HepG2 (cell line): ENCODE measurements around the gene PDCD11. TPM values are rescaled to one million over a fixed set of nuclear protein-coding genes. Genes with fewer than 3 reads are reported as not detected.

Experiments used
- ATAC-seq: fragments of 200-7000 bp; cut with Tn5 transposase; 3 replicates; pipeline ENCODE4 v1.9.1; 2020; ENCODE audit warnings: mild to moderate bottlenecking, moderate library complexity
- BruUV-seq: library from RNA; stranded (reverse); fragments of 400-500 nt; replicated peaks from 2 replicates; lab custom pipeline; 2021; lab: Mats Ljungman, UMichigan
- CTCF ChIA-PET: fragments of 300-600 bp; formaldehyde crosslinking; extraction: SDS; loops from one replicate; lab custom pipeline; 2021; ENCODE audit warnings: low total read pairs, inconsistent platforms, low intra/inter-chr PET ratio; lab: Yijun Ruan, JAX
- POLR2A ChIA-PET: fragments of 350-600 bp; sonication (Branson Sonifier 250); formaldehyde crosslinking; loops from one replicate; lab custom pipeline; 2020; ENCODE audit warnings: antibody characterized with exemption, inconsistent platforms; lab: Yijun Ruan, JAX
- DNase-seq: peaks from one replicate; pipeline ENCODE4 v3.0.0-alpha.2; 2015; ENCODE audit warnings: low spot score
- FAIRE-seq: peaks from 3 replicates; lab custom pipeline; 2011; peaks lifted over from hg19 to GRCh38; lab: Jason Lieb, UNC
- H2AFZ ChIP-seq: one replicate; pipeline ENCODE4 v1.6.1; 2011; ENCODE audit warnings: low read length, inconsistent platforms
- H3K27ac ChIP-seq: fragments of 300-600 bp; 3 replicates; pipeline ENCODE4 v1.8.0; 2011; ENCODE audit warnings: mixed run types, mild to moderate bottlenecking, mixed read lengths, low read length, inconsistent platforms; ENCODE audit not compliant: insufficient read depth; ENCODE audit errors: extremely low read length
- H3K27me3 ChIP-seq, 2 experiments: fragments of 200-600 bp in 1 of 2; 2 replicates in 1 of 2; 3 replicates in 1 of 2; pipeline versions ENCODE4 v1.6.0 to v1.8.0; 2011; ENCODE audit warnings: low read length in 2 of 2, mild to moderate bottlenecking in 2 of 2, moderate library complexity in 2 of 2, inconsistent platforms in 1 of 2; ENCODE audit not compliant: insufficient read depth in 2 of 2, control insufficient read depth in 1 of 2
- H3K36me3 ChIP-seq, 2 experiments: fragments of 200-600 bp in 1 of 2; replicated peaks in 1 of 2; 2 replicates in 1 of 2; 3 replicates in 1 of 2; pipeline versions ENCODE4 v1.5.1 to v1.8.0; 2011; ENCODE audit warnings: low read length in 2 of 2, inconsistent platforms in 1 of 2; ENCODE audit not compliant: insufficient read depth in 2 of 2, control insufficient read depth in 1 of 2
- H3K4me1 ChIP-seq: 2 replicates; pipeline ENCODE4 v1.5.1; 2012; ENCODE audit warnings: low read length, inconsistent platforms; ENCODE audit not compliant: insufficient read depth
- H3K4me2 ChIP-seq: 2 replicates; pipeline ENCODE4 v1.6.0; 2011; ENCODE audit warnings: low read depth, low read length, inconsistent platforms
- H3K4me3 ChIP-seq, 3 experiments: fragments of 200-600 bp in 1 of 3; sonication (generic), shearing (Covaris generic) in 1 of 3; replicated peaks in 1 of 3; 2 replicates each; pipeline ENCODE4 v1.5.1; 2011 to 2016; ENCODE audit warnings: low read length in 3 of 3, inconsistent platforms in 2 of 3, low read depth in 2 of 3, mild to moderate bottlenecking in 2 of 3, control low read depth in 1 of 3, mixed read lengths in 1 of 3; ENCODE audit not compliant: insufficient read depth in 1 of 3
- H3K79me2 ChIP-seq: one replicate; pipeline ENCODE4 v1.6.1; 2011; ENCODE audit warnings: low read length, inconsistent platforms; ENCODE audit not compliant: insufficient read depth
- H3K9ac ChIP-seq: 2 replicates; pipeline ENCODE4 v1.6.0; 2011; ENCODE audit warnings: mild to moderate bottlenecking, low read depth, low read length, inconsistent platforms; ENCODE audit not compliant: insufficient read depth
- H3K9me3 ChIP-seq: 2 replicates; pipeline ENCODE4 v1.5.1; 2012; ENCODE audit warnings: mild to moderate bottlenecking, low read length
- H4K20me1 ChIP-seq: 2 replicates; pipeline ENCODE4 v1.6.0; 2011; ENCODE audit warnings: inconsistent platforms, mild to moderate bottlenecking, low read length, moderate library complexity; ENCODE audit not compliant: insufficient read depth
- RAD21 ChIP-seq: fragments of 450-650 bp; formaldehyde crosslinking; IDR thresholded peaks from 2 replicates; pipeline ENCODE4 v1.5.0; 2020; ENCODE audit warnings: mild to moderate bottlenecking
- ZFP37 ChIP-seq: sonication (generic); formaldehyde crosslinking; IDR thresholded peaks from 2 replicates; pipeline ENCODE4 v1.4.0; 2020; ENCODE audit warnings: missing genetic modification reagents, borderline replicate concordance
- ZNF296 ChIP-seq: sonication (generic); formaldehyde crosslinking; conservative IDR thresholded peaks from 2 replicates; pipeline ENCODE4 v1.5.0; 2020; ENCODE audit warnings: mild to moderate bottlenecking, missing genetic modification reagents
- ZNF530 ChIP-seq: sonication (generic); formaldehyde crosslinking; IDR thresholded peaks from 2 replicates; pipeline ENCODE4 v1.5.0; 2020; ENCODE audit warnings: low read depth, mild to moderate bottlenecking, missing genetic modification reagents
- WGBS: methylation state at CpG from one replicate; pipeline ENCODE4 v1.1.6; 2017; ENCODE audit warnings: low lambda C conversion rate; 5-methylcytosine and 5-hydroxymethylcytosine counted together
- in situ Hi-C: cut with HindIII; loops from 2 replicates; pipeline ENCODE4 v1.10.0; 2017; ENCODE audit warnings: low pct_unique_long_range_greater_than_20kb; ENCODE audit not compliant: extremely low pct_ligation_motif_present
- intact Hi-C: fragments of 100-400 bp; cut with micrococcal nuclease; formaldehyde crosslinking; loops from one replicate; pipeline ENCODE4 v1.10.0; 2022; ENCODE audit not compliant: unreplicated experiment
- polyA plus RNA-seq, 8 experiments: library from polyadenylated mRNA; depleted of rRNA in 3 of 8; stranded (reverse) in 7 of 8; unstranded in 1 of 8; fragments of >200 nt; fragmentation: Illumina TruSeq in 4 of 8; extraction: Trizol in 4 of 8; gene quantifications; 2 replicates each; pipeline versions ENCODE4 v1.2.1 to v1.2.3, GENCODE V29; 2011 to 2016; ENCODE audit warnings: low read depth in 4 of 8, missing spikeins in 1 of 8, mixed read lengths in 1 of 8; ENCODE audit not compliant: insufficient read depth in 1 of 8
- total RNA-seq, 5 experiments: library from RNA; depleted of rRNA; stranded (reverse); fragments of >200 nt; fragmentation: Illumina TruSeq; extraction: Trizol; gene quantifications; 2 replicates each; pipeline ENCODE4 v1.2.3, GENCODE V29; 2016; ENCODE audit warnings: low read depth in 1 of 5
- TF ChIP-seq, protein P1 (sequence below): sonication (generic); formaldehyde crosslinking; IDR thresholded peaks from 2 replicates; pipeline ENCODE4 v1.4.0; 2020; ENCODE audit warnings: mild to moderate bottlenecking, missing genetic modification reagents
- TF ChIP-seq, protein P2 (sequence below): sonication (generic); formaldehyde crosslinking; conservative IDR thresholded peaks from 2 replicates; pipeline ENCODE4 v1.8.0; 2022; ENCODE audit warnings: low read depth, missing genetic modification reagents
- TF ChIP-seq, protein P3 (sequence below): sonication (generic); formaldehyde crosslinking; IDR thresholded peaks from 2 replicates; pipeline ENCODE4 v1.5.0; 2020; ENCODE audit warnings: missing genetic modification reagents
- TF ChIP-seq, protein P4 (sequence below): sonication (generic); formaldehyde crosslinking; IDR thresholded peaks from 2 replicates; pipeline ENCODE4 v1.8.0; 2022; ENCODE audit warnings: missing genetic modification reagents, mild to moderate bottlenecking, borderline replicate concordance
- TF ChIP-seq, protein P5 (sequence below): sonication (generic); formaldehyde crosslinking; IDR thresholded peaks from 2 replicates; pipeline ENCODE4 v1.5.0; 2020; ENCODE audit warnings: mild to moderate bottlenecking, missing genetic modification reagents

PDCD11 gene
- total and polyA plus RNA-seq, 2 of the 13 experiments (the other 11 are each of a cell fraction or from before 2014, with no cell fraction given) = 12.8 to 52.8 TPM

DNA sequence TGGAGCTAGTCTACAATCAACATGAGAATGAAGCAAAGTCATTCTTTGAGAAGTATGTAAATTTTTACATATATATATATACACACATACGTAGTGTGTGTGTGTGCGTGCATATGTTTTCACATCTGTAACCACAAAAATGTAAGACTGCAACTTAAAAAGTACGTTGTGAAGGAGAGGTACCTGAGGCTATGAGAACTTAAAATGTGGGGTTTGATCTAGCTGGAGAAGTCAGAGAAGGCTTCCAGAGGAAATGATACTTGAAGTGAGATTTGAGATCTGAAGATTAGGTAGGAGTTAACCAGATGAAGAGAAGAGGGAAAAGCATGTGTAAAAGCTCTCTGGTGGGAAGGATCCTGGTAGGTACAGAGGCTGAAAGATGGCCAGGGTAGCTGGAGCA, 22.9 kb upstream of the PDCD11 start:
- in situ Hi-C loops = no loop called here
- Histone ChIP-seq H3K4me3 (no peak overlapping the region), H3K27ac (no peak overlapping the region), H3K36me3 (peaks cover 8 to 28% of the 10 kb centered on the region in 2 experiments; a peak in 4 of 5 replicates), H3K4me2 (no peak overlapping the region), H3K79me2 (peaks cover 4% of the 10 kb centered on the region), H3K9ac (no peak overlapping the region), H4K20me1 (no peaks in the 10 kb centered on the region), H2AFZ (no peak overlapping the region), H3K27me3 (no peaks in the 10 kb centered on the region; a peak in 1 of 5 replicates), H3K4me1 (peaks cover 17% of the 10 kb centered on the region), H3K9me3 (no peaks in the 10 kb centered on the region)
- no TSS peak for BruUV-seq
- ATAC-seq (no peak), DNase-seq (no peak), FAIRE-seq (no peak)
- POLR2A ChIA-PET = no interaction called here
- CTCF ChIA-PET = no interaction called here
- WGBS = 96% methylated on average over 3 of the region's 3 CpGs
- intact Hi-C loops = no loop called here
- no peak for TF ChIP-seq RAD21 (CRISPR knock-in tag)
- TF ChIP-seq, protein P1, sequence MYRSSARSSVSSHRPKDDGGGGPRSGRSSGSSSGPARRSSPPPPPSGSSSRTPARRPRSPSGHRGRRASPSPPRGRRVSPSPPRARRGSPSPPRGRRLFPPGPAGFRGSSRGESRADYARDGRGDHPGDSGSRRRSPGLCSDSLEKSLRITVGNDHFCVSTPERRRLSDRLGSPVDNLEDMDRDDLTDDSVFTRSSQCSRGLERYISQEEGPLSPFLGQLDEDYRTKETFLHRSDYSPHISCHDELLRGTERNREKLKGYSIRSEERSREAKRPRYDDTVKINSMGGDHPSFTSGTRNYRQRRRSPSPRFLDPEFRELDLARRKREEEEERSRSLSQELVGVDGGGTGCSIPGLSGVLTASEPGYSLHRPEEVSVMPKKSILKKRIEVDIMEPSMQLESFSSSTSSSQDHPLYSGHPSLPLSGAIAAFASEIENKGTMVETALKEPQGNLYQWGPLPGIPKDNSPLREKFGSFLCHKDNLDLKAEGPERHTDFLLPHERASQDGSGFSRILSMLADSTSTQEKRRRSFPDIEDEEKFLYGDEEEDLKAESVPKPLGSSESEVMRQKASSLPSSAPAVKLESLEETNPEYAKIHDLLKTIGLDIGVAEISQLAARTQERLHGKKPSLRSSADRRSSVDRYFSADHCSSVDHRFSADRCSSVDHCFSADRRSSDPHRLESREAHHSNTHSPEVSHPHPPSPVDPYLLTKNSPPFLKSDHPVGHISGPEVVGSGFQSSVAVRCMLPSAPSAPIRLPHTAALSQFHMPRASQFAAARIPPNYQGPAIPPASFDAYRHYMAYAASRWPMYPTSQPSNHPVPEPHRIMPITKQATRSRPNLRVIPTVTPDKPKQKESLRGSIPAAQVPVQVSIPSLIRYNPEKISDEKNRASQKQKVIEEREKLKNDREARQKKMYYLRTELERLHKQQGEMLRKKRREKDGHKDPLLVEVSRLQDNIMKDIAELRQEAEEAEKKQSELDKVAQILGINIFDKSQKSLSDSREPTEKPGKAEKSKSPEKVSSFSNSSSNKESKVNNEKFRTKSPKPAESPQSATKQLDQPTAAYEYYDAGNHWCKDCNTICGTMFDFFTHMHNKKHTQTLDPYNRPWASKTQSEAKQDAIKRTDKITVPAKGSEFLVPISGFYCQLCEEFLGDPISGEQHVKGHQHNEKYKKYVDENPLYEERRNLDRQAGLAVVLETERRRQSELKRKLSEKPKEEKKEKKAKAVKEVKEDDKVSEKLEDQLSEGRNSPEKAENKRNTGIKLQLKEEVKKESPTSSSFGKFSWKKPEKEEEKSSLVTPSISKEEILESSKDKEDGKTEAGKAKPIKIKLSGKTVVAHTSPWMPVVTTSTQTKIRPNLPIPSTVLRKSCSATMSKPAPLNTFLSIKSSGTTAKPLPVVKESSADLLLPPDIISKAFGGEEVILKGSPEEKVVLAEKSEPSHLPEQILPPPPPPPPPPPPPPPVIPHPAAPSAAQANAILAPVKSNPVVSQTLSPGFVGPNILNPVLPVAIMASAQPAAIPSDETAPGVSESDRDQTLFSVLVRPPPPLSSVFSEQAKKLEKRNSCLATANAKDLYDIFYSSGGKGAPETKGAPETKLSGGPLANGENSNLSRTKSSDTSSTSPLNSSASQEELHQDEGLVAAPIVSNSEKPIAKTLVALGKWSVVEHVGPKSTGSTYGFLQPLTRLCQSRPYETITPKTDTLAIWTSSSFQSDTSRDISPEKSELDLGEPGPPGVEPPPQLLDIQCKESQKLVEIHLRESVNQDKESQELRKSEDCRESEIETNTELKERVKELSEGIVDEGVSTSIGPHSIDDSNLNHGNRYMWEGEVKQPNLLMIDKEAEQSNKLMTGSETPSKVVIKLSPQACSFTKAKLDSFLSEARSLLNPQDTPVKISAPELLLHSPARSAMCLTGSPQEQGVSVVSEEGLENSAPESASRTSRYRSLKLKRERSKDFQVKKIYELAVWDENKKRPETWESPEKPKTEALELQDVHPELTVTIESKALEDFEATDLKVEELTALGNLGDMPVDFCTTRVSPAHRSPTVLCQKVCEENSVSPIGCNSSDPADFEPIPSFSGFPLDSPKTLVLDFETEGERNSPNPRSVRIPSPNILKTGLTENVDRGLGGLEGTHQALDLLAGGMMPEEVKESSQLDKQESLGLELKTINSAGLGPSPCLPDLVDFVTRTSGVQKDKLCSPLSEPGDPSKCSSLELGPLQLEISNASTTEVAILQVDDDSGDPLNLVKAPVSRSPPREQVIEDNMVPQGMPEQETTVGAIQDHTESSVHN (CRISPR knock-in tag) = no peak
- TF ChIP-seq ZFP37 (CRISPR knock-in tag) = no peak
- no peak for TF ChIP-seq ZNF530 (CRISPR knock-in tag)
- TF ChIP-seq, protein P2, sequence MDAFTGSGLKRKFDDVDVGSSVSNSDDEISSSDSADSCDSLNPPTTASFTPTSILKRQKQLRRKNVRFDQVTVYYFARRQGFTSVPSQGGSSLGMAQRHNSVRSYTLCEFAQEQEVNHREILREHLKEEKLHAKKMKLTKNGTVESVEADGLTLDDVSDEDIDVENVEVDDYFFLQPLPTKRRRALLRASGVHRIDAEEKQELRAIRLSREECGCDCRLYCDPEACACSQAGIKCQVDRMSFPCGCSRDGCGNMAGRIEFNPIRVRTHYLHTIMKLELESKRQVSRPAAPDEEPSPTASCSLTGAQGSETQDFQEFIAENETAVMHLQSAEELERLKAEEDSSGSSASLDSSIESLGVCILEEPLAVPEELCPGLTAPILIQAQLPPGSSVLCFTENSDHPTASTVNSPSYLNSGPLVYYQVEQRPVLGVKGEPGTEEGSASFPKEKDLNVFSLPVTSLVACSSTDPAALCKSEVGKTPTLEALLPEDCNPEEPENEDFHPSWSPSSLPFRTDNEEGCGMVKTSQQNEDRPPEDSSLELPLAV (CRISPR knock-in tag) = no peak
- no peak for TF ChIP-seq ZNF296 (CRISPR knock-in tag)
- TF ChIP-seq, protein P3, sequence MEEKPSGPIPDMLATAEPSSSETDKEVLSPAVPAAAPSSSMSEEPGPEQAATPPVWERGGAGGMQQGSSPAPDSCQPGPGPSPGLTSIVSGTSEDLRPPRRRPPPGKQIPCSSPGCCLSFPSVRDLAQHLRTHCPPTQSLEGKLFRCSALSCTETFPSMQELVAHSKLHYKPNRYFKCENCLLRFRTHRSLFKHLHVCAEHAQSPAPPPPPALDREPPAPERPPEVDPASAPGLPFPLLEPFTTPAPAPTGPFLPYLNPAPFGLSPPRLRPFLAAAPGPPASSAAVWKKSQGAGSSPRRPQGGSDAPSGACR = no peak
- TF ChIP-seq, protein P4, sequence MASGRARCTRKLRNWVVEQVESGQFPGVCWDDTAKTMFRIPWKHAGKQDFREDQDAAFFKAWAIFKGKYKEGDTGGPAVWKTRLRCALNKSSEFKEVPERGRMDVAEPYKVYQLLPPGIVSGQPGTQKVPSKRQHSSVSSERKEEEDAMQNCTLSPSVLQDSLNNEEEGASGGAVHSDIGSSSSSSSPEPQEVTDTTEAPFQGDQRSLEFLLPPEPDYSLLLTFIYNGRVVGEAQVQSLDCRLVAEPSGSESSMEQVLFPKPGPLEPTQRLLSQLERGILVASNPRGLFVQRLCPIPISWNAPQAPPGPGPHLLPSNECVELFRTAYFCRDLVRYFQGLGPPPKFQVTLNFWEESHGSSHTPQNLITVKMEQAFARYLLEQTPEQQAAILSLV (CRISPR knock-in tag) = no peak
- TF ChIP-seq, protein P5, sequence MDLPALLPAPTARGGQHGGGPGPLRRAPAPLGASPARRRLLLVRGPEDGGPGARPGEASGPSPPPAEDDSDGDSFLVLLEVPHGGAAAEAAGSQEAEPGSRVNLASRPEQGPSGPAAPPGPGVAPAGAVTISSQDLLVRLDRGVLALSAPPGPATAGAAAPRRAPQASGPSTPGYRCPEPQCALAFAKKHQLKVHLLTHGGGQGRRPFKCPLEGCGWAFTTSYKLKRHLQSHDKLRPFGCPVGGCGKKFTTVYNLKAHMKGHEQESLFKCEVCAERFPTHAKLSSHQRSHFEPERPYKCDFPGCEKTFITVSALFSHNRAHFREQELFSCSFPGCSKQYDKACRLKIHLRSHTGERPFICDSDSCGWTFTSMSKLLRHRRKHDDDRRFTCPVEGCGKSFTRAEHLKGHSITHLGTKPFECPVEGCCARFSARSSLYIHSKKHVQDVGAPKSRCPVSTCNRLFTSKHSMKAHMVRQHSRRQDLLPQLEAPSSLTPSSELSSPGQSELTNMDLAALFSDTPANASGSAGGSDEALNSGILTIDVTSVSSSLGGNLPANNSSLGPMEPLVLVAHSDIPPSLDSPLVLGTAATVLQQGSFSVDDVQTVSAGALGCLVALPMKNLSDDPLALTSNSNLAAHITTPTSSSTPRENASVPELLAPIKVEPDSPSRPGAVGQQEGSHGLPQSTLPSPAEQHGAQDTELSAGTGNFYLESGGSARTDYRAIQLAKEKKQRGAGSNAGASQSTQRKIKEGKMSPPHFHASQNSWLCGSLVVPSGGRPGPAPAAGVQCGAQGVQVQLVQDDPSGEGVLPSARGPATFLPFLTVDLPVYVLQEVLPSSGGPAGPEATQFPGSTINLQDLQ (CRISPR knock-in tag) = no peak
